ENCODE measurements around the gene TEKT3.

TEKT3 gene

GRCh38 chr17:15321556-15322251, 19.7 kb downstream of the TEKT3 start:
- no peak for DNase-seq (ENCODE audit: low read depth)
- no peak for TF ChIP-seq CTCF (IDR thresholded peaks at IDR 0.05; ENCODE audit: insufficient read depth, low read depth, low read length, missing control alignments)
- H3K4me3 ChIP-seq (ENCODE audit: low read depth, low read length), result no peak overlapping the region

GRCh38 chr17:15319452-15320010, 21.9 kb downstream of the TEKT3 start:
- no peak for DNase-seq (ENCODE audit: low read depth)
- no peak overlapping the region for H3K4me3 ChIP-seq (ENCODE audit: low read depth, low read length)
- no peak for TF ChIP-seq CTCF (IDR thresholded peaks at IDR 0.05; ENCODE audit: insufficient read depth, low read depth, low read length, missing control alignments)

- no peak for TF ChIP-seq CTCF (IDR thresholded peaks at IDR 0.05; ENCODE audit: insufficient read depth, low read depth, low read length, missing control alignments)
- no peak overlapping the region for H3K4me3 ChIP-seq (ENCODE audit: low read depth, low read length)
- DNase-seq (ENCODE audit: low read depth), result no peak
Observed at GRCh38 chr17:15311996-15312395, 29.4 kb downstream of the TEKT3 start.

GRCh38 chr17:15309793-15310192, 31.6 kb downstream of the TEKT3 start:
- no peak overlapping the region for H3K4me3 ChIP-seq (ENCODE audit: low read depth, low read length)
- no peak for DNase-seq (ENCODE audit: low read depth)
- no peak for TF ChIP-seq CTCF (IDR thresholded peaks at IDR 0.05; ENCODE audit: insufficient read depth, low read depth, low read length, missing control alignments)

GRCh38 chr17:15309236-15309635, 32.2 kb downstream of the TEKT3 start:
- DNase-seq (ENCODE audit: low read depth), result no peak
- no peak for TF ChIP-seq CTCF (IDR thresholded peaks at IDR 0.05; ENCODE audit: insufficient read depth, low read depth, low read length, missing control alignments)
- no peak overlapping the region for H3K4me3 ChIP-seq (ENCODE audit: low read depth, low read length)

- no peak overlapping the region for H3K4me3 ChIP-seq (ENCODE audit: low read depth, low read length)
- no peak for DNase-seq (ENCODE audit: low read depth)
- no peak for TF ChIP-seq CTCF (IDR thresholded peaks at IDR 0.05; ENCODE audit: insufficient read depth, low read depth, low read length, missing control alignments)
Observed at GRCh38 chr17:15308758-15309157, 32.6 kb downstream of the TEKT3 start.

- DNase-seq (ENCODE audit: low read depth), result no peak
- no peak overlapping the region for H3K4me3 ChIP-seq (ENCODE audit: low read depth, low read length)
- TF ChIP-seq CTCF (IDR thresholded peaks at IDR 0.05; ENCODE audit: insufficient read depth, low read depth, low read length, missing control alignments), result no peak
Observed at GRCh38 chr17:15307710-15308111, 33.7 kb downstream of the TEKT3 start.
